Middle frontal gyrus (tissue), 1 donor: ENCODE data around the gene SOX12.
"Not testable (repeated sequence)": the region's sequence is repeated elsewhere in the genome, so short reads cannot be mapped to it uniquely, and the experiment has no call there.

Source experiments
- DNase-seq: peaks from one replicate; pipeline ENCODE4 v3.0.0-alpha.2; 2015; ENCODE audit warnings: low spot score; ENCODE audit errors: extremely low spot score

SOX12 gene

DNA sequence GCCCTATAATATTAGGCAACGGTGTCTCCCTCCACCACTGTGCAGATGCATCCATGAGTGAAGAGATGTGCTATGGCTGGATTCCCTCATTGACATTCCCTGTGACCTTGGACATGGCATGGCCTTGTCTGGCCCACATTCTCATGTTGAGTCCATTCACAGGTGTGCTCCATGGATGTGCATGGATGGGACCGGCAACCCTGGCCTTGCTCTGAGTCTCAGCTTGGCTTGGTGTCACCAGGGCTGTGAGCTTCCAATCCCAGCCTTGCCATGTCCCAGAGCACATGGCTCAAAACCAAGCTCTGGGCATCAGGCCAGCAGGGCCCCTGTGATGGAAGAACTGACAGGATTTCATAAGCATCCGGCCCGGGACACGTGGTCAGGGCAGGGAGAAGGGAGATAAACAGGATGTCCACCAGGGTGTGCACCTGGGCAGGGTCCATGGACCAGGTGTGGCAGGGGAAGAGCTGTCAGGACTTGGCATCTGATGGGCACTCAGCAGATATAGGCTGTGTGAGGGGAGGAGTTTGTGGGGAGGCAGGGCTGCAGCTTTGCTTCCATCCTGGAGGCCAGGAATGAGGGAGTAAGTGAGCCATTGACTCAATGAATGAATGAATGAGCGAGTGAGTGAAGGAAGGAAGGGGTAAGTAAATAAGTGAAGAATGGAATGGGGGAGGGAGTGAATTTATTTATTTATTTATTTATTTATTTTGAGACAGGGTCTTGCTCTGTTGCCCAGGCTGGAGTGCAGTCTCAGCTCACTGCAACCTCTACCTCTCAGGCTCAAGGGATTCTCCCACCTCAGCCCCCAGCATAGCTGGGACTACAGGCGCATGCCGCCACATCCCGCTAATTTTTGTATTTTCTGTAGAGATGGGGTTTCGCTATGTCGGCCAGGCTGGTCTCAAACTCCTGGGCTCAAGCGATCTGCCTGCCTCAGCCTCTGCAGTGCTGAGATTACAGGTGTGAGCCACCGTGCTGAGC is 37.2 kb downstream of the SOX12 start:
- no peak for DNase-seq

DNA sequence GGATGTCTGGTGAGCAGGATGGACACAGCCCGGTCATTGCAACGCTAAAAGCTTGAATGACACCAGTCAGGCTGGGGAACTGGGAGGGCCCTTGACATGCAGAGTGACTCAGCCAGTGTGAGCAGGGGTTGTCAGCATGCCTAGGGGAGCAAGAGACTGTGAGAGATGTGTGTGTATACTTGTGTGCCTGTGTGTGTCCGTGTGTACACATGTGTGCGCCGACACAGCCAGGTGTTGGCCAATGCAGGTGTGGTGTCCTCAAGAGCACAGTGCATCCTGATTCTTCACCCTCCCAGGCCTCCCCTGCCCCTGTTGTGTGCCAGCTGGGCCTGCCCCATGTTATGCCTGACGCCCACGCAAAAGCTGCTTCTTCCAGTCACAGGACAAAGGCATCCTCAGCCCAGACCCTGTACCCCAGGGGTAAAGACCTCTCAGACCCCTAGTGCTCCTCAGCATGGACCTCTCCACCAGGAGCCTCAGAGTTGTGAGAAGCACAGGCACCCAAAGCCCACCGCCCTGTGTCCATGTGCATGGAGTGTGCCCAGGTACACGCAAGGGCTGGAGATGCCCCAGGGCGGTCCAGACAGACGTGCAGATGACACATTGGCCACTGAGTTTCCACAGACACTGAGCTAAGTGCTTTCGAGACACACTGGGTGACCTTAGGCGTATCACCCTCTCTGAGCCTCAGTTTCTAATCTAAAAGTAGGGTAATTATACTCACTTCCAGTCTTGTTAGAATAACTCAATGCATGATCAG is 38.1 kb downstream of the SOX12 start:
- DNase-seq = no peak

GRCh38 chr20:364905-365794 is 39.8 kb downstream of the SOX12 start:
- no peak for DNase-seq

DNA sequence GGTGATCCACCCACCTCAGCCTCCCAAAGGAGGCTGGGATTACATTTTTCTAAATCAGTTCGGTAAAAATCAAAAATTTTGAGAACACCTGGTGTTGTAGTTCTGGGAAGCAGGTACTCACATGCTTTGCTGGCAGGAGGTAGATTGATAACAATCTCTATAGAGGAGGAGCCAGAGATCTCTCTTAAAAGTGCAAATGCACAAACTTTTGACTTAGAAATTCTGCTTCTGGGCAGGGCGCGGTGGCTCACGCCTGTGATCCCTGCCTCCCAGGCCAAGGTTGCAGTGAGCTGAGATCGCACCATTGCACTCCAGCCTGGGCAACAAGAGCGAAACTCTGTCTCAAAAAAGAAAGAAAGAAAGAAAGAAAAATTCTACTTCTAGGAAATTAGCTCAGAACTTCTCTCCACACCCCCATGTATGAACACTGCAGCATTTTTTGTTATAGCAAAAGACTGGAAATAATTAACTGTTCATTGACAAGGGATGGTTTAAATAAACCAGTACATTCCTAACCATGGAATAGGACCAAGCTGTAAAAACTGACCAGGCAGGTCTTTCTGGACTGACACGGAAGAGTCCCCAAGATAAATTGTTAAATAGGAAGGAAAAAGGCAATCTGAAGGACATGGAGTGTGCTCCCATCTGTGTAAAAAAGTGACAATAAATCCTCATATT is 40.8 kb downstream of the SOX12 start:
- DNase-seq = no peak

DNA sequence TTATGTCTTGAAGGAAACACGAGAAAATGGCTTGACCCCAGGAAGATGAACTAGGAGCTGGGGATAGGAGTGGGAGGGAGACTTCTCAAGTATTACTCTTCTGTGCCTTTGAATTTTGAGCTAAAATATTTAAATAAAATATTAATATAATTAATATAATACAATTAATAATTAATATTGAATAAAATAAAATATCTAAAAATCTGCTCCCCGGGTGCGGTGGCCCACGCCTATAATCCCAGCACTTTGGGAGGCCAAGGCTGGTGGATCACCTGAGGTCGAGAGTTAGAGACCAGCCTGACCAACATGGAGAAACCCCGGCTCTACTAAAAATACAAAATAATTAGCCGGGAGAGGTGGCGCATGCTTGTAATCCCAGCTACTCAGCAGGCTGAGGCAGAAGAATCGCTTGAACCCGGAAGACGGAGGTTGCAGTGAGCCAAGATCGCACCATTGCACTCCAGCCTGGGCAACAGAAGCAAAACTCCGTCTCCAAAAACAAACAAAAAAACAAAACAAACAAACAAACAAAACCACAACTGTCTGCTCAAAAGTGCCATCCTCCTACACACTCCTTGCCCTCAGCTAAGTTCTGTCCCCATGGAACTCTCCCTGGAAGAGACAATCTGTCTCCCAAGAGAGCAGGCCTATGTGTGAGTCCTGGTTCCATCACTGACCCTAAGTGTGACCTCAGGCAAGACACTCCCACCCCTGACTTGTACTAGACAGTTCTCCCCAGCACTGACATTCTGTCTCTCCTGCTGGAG is 41.5 kb downstream of the SOX12 start:
- no peak for DNase-seq

GRCh38 chr20:367486-367887 is 42.1 kb downstream of the SOX12 start:
- DNase-seq = no peak

DNA sequence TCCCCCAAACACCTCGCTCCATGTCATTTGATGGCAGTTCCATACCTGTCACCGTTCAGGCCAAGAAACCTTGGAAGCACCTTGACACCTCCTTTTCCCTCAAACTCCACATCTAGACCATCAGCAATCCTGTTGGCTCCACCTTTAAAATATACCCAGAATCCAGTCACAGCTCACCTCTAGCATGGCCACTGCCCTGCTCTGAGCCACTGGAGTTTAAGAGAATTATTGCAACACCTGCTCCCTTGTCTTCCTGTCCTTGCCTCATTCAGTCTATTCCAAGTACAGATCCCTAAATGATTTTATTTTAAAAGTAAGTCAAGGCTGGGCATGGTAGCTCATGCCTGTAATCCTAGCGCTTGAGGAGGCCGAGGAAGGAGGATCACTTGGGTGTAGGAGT is 43.6 kb downstream of the SOX12 start:
- DNase-seq = no peak

- DNase-seq = no peak
Measured at GRCh38 chr20:370151-370600, 44.8 kb downstream of the SOX12 start.

GRCh38 chr20:370977-371754 is 45.8 kb downstream of the SOX12 start:
- no peak for DNase-seq

DNA sequence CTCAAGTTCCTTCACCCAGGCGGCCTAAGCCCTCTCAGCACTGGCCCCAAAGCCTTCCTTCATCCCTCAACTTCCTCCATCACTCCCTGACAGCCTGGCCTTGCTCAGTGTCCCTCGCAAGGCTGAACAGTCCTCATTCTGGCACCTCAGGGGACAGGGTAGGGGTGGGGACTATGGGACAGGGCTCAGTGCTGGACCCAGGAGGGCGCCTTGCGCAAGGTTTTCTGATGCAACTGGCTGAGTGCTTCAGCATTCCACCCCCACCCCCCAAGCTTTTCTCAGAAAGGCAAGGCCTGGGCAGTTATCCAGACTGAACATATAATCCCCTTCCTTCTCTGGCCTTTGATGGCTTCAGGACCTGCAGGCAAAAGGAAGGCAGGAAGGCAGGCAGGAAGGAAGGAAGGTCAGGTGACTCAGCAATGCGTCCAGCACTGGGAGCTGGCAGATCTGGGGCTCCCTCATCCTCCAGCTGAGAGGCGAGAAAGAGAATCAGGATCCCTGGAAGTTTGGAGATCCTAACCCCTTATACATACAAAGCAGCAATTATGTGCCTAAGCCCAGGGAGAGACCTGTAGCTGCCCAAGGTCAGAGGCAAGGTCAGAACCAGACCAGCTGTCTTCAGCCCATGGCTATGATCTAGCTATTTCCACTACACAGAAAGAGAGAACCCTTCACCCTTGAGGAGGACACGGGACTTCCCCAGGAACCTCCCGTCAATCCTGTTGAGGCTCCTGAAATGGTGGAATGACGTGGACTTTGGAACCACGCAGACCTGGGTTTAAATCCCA is 46.6 kb downstream of the SOX12 start:
- DNase-seq = no peak

GRCh38 chr20:372543-373082 is 47.3 kb downstream of the SOX12 start:
- not testable (repeated sequence) for DNase-seq

DNA sequence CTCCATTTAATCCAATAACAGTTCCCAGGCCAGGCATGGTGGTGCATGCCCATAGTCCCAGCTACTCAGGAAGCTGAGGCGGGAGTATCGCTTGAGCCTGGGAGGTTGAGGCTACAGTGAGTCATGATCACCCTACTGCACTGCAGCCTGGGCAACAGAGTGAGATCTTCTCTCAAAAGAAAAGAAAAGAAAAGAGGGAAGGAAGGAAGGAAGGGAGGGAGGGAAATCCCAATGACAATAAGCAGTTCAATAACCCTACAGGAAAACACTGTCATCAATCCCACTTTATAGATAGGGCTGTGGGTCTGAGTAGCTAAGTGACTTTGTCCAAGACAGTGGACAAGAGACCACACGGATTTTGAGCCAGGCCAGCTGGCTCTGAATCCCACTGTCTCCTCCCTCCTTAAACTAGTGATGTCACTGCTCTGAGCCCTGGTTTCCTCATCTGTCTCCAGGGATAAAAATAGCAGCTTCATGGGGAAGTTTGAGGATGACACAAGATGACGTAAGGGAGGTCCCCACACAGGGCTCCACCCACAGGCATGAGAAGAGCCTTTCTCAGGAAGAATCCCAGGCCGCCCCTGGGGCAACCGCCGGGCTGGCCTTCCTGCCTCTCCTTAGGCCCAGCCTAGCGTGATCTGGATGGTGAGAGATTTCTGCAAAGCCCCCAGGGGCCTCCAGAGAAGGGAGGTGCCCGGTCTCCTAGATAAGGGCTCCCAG is 48.0 kb downstream of the SOX12 start:
- no peak for DNase-seq

DNA sequence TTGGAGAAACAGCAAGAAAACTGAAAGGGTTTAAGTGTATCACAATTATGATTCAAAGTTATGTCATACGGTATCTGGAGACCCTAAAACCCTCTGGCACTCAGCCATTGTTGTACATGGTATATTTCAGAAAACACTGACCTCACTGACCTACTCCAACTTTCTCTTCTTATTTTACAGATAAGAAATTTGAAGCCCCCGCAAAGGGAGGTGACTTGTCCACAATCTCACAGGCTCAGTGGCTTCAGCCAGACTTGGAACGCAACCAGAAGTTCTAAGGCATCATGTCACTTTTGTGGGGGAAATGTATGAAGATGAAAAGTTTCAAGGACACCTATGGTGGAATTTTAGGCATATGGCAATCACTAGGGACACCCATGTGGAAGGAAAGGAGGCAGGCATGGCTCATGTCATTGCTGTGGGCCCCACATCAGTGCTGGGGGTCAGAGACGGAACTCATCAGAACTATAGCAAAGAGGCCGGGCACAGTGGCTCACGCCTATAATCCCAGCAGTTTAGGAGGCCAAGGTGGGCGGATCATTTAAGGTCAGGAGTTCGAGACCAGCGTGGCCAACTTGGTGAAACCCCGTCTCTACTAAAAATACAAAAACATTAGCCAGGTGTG is 50.0 kb downstream of the SOX12 start:
- DNase-seq = no peak

DNA sequence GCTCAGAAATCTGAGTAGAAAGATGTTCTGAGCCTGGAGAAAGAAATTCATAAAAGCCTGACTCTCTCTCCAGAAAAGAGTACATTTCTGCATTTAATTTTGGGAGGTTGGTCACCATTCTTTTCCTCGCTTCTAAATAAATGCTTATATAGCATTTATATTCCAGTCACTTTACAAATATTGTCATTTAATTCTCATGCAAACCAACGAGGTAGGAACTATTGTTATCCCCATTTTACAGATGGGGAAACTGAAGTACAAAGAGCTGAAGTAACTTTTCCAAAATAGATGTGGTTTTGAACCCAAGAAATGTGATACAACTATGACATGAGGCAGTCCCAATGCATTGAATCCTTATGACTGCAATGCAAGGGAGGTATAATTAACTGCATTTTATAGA is 50.7 kb downstream of the SOX12 start:
- DNase-seq = no peak

DNA sequence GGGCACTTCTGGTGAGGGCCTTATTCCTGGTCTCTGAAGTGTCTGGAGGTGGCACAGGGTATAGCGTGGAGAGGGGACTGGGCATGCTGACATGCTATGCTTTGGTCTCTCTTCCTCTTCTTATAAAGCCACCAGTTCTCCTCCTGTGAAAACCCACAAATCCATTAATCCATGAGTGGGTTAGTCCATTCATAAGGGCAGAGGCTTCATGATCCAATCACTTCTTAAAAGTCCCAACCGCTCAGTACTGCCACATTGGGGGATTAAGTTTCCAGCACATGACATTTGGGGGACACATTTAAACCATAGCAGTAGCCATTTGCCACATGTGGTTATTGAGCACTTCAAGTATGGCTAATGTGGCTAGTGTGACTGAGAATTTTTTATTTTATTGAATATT is 51.4 kb downstream of the SOX12 start:
- DNase-seq = no peak

DNA sequence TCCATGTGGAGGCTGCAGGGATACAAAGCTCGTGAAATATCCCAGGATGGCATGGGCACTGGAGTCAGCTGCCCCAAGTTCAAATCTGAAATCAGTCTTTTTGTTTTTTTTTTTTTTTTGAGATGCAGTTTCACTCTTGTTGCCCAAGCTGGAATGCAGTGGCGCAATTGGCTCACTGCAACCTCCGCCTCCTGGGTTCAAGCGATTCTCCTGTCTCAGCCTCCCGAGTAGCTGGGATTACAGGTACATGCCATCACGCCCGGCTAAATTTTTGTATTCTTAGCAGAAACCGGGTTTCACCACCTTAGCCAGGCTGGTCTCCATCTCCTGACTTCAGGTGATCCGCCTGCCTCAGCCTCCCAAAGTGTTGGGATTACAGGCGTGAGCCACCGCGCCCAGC is 52.2 kb downstream of the SOX12 start:
- DNase-seq = not testable (repeated sequence)

- no peak for DNase-seq
Measured at GRCh38 chr20:378961-379336, 53.6 kb downstream of the SOX12 start.
